Smooth muscle cell (in vitro differentiated cells): ENCODE results near the gene CCDC14. TPM values are rescaled to one million over a fixed set of nuclear protein-coding genes. Genes with fewer than 3 reads are reported as not detected.

ENCODE experiments used
- DNase-seq: peaks from one replicate; lab custom pipeline; 2025; ENCODE audit not compliant: unreplicated experiment; lab: John Stamatoyannopoulos, UW
- H2AFZ ChIP-seq: fragments of 200-600 bp; sonication (generic); 2 replicates; pipeline ENCODE4 v1.6.0; 2016; ENCODE audit warnings: antibody characterized with exemption, low read depth, mild to moderate bottlenecking
- H3F3A ChIP-seq: fragments of 200-600 bp; sonication (generic); 2 replicates; pipeline ENCODE4 v1.6.0; 2017; ENCODE audit warnings: antibody characterized with exemption, low read depth
- H3K27ac ChIP-seq: fragments of 200-600 bp; sonication (generic); 2 replicates; pipeline ENCODE4 v1.5.1; 2016; ENCODE audit warnings: low read depth, mild to moderate bottlenecking
- H3K27me3 ChIP-seq: fragments of 200-600 bp; sonication (generic); 2 replicates; pipeline ENCODE4 v1.6.1; 2016; ENCODE audit warnings: low read depth, mild to moderate bottlenecking
- H3K36me3 ChIP-seq: fragments of 200-600 bp; sonication (generic); 2 replicates; pipeline ENCODE4 v1.5.1; 2016; ENCODE audit warnings: low read depth
- H3K4me1 ChIP-seq: fragments of 200-600 bp; sonication (generic); 2 replicates; pipeline ENCODE4 v1.5.1; 2016; ENCODE audit warnings: low read depth
- H3K4me2 ChIP-seq: fragments of 200-600 bp; sonication (generic); 2 replicates; pipeline ENCODE4 v1.6.0; 2016; ENCODE audit warnings: mild to moderate bottlenecking
- H3K4me3 ChIP-seq: fragments of 200-600 bp; sonication (generic); 2 replicates; pipeline ENCODE4 v1.5.1; 2016; ENCODE audit warnings: mild to moderate bottlenecking
- H3K79me2 ChIP-seq: fragments of 200-600 bp; sonication (generic); 2 replicates; pipeline ENCODE4 v1.6.0; 2016; ENCODE audit warnings: low read depth, mild to moderate bottlenecking
- H3K9ac ChIP-seq: fragments of 200-600 bp; sonication (generic); 2 replicates; pipeline ENCODE4 v1.6.0; 2016; ENCODE audit warnings: low read depth
- H3K9me3 ChIP-seq: fragments of 200-600 bp; sonication (generic); replicated peaks from 2 replicates; pipeline ENCODE4 v1.5.1; 2016; ENCODE audit warnings: low read depth
- H4K20me1 ChIP-seq: fragments of 200-600 bp; sonication (generic); 2 replicates; pipeline ENCODE4 v1.6.0; 2016; ENCODE audit warnings: low read depth
- whole genome bisulfite sequencing: methylation state at CpG from one replicate; pipeline ENCODE4 v1.1.7; 2016; ENCODE audit warnings: low lambda C conversion rate; 5-methylcytosine and 5-hydroxymethylcytosine counted together
- polyA plus RNA-seq: library from polyadenylated mRNA; unstranded; fragments of >200 nt; fragmentation: Nextera tagmentation; extraction: Ambion mirVana; gene quantifications from 2 replicates; pipeline ENCODE4 v1.2.1, GENCODE V29; 2016
- total RNA-seq: library from RNA; depleted of rRNA; stranded (reverse); fragments of >200 nt; gene quantifications from 2 replicates; pipeline ENCODE4 v1.2.3, GENCODE V29; 2014
- TF ChIP-seq, protein P1 (sequence below): fragments of 200-600 bp; sonication (generic); IDR thresholded peaks from 2 replicates; pipeline ENCODE4 v1.5.1; 2017; ENCODE audit warnings: borderline replicate concordance, mild to moderate bottlenecking, antibody characterized with exemption; ENCODE audit not compliant: insufficient read depth, poor library complexity, severe bottlenecking

CCDC14 gene
- total and polyA plus RNA-seq, 2 experiments from 2014 or later: 15.4 to 80.9 TPM

DNA sequence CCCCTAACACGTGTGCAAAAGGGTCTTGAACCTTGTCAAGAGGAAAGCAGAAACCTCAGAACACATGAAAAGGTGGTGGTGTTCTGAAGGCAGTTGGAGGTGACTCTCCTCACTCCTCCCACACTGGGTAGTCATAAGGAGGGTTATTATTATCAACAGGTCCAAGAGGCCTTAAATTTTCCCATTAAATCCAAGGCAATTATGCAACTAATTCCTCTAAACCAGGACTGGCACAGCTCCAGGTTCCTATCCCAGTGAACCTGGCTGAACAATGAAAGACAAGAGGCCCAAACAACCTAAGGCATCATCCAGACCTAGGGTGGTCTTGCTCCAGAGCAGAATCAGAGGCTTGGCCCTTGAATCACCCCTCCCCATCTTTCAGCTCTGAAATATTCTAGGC, 91.9 kb downstream of the CCDC14 start:
- no peak for DNase-seq
- Histone ChIP-seq H3K4me2 (no peak overlapping the region), H3K79me2 (no peaks in the 10 kb centered on the region), H3K4me3 (no peak overlapping the region), H3K4me1 (peaks cover 5% of the 10 kb centered on the region), H4K20me1 (no peaks in the 10 kb centered on the region), H3K9me3 (no peaks in the 10 kb centered on the region), H3K9ac (no peak overlapping the region), H3F3A (no peaks in the 10 kb centered on the region), H3K27ac (no peak overlapping the region), H3K27me3 (no peaks in the 10 kb centered on the region), H3K36me3 (no peaks in the 10 kb centered on the region), H2AFZ (no peak overlapping the region)
- TF ChIP-seq, protein P1, sequence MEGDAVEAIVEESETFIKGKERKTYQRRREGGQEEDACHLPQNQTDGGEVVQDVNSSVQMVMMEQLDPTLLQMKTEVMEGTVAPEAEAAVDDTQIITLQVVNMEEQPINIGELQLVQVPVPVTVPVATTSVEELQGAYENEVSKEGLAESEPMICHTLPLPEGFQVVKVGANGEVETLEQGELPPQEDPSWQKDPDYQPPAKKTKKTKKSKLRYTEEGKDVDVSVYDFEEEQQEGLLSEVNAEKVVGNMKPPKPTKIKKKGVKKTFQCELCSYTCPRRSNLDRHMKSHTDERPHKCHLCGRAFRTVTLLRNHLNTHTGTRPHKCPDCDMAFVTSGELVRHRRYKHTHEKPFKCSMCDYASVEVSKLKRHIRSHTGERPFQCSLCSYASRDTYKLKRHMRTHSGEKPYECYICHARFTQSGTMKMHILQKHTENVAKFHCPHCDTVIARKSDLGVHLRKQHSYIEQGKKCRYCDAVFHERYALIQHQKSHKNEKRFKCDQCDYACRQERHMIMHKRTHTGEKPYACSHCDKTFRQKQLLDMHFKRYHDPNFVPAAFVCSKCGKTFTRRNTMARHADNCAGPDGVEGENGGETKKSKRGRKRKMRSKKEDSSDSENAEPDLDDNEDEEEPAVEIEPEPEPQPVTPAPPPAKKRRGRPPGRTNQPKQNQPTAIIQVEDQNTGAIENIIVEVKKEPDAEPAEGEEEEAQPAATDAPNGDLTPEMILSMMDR: no peak
- 78% methylated on average over 1 of the region's 1 CpG for WGBS

DNA sequence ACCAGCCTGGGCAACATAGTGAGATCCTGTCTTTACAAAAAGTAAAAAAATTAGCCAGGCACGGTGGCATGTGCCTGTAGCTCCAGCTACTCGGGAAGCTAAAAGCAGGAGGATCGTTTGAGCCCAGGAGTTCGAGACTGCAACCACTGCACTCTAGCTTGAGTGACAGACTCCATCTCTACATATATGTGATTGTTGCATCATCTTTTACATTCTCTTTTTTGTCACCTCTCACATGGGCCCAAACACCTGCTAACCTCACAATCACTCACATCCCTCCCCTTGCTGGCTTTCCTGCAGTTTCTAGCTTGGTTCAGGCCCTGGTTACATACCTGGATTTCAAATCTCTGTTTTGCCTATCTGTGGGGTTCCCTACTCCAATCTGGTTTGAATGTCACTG, 96.3 kb downstream of the CCDC14 start:
- Histone ChIP-seq H3K27me3 (no peaks in the 10 kb centered on the region), H3K79me2 (no peaks in the 10 kb centered on the region), H3F3A (no peaks in the 10 kb centered on the region), H3K4me3 (no peak overlapping the region), H2AFZ (no peak overlapping the region), H3K9me3 (no peaks in the 10 kb centered on the region), H3K4me2 (no peak overlapping the region), H4K20me1 (no peaks in the 10 kb centered on the region), H3K9ac (no peak overlapping the region), H3K27ac (no peak overlapping the region), H3K36me3 (no peaks in the 10 kb centered on the region), H3K4me1 (no peaks in the 10 kb centered on the region)
- TF ChIP-seq, protein P1: no peak
- no peak for DNase-seq
- 98% methylated on average over 4 of the region's 4 CpGs for WGBS

Other genes starting within 250 kb of the CCDC14 start
- 20.8 and 25.5 TPM in 2 replicates for gene MYLK, start 76.9 kb downstream of the CCDC14 start, total RNA-seq
- gene MYLK, start 76.9 kb downstream of the CCDC14 start, polyA plus RNA-seq: 13.6 and 19.5 TPM in 2 replicates
- gene ROPN1, start 30.9 kb upstream of the CCDC14 start, total RNA-seq: not detected in 2 replicates
- gene ROPN1, start 30.9 kb upstream of the CCDC14 start, polyA plus RNA-seq: not detected in 2 replicates
- gene KALRN, start 72.1 kb upstream of the CCDC14 start, total RNA-seq: 31.1 and 41.3 TPM in 2 replicates
- 26.1 and 26.2 TPM in 2 replicates for gene KALRN, start 72.1 kb upstream of the CCDC14 start, polyA plus RNA-seq